Ishikawa (cell line): ENCODE measurements around the gene GARIN3.

ENCODE experiments used
- CEBPB ChIP-seq: IDR thresholded peaks from 2 replicates; pipeline ENCODE4 v1.6.1; 2012
- CREB1 ChIP-seq: IDR thresholded peaks from 2 replicates; pipeline ENCODE4 v1.6.1; 2012; ENCODE audit warnings: low read depth
- EP300 ChIP-seq: IDR thresholded peaks from 2 replicates; pipeline ENCODE4 v1.6.1; 2012; ENCODE audit warnings: borderline replicate concordance
- MAX ChIP-seq: IDR thresholded peaks from 2 replicates; pipeline ENCODE4 v1.6.1; 2012
- NFIC ChIP-seq: IDR thresholded peaks from 2 replicates; pipeline ENCODE4 v1.6.1; 2012
- REST ChIP-seq: IDR thresholded peaks from 2 replicates; pipeline ENCODE4 v1.6.1; 2012; ENCODE audit warnings: low read depth, mild to moderate bottlenecking
- TAF1 ChIP-seq: IDR thresholded peaks from 2 replicates; pipeline ENCODE4 v1.6.1; 2012; ENCODE audit warnings: low read depth, mild to moderate bottlenecking

GRCh38 chr5:157213527-157214243 lies 47.6 kb upstream of the GARIN3 start:
- TF ChIP-seq MAX (no peak), REST (no peak), CREB1 (no peak), TAF1 (no peak), NFIC (no peak), CEBPB (no peak), EP300 (no peak)
